ENCODE measurements around the gene MXD3.
"Not testable (repeated sequence)": the region's sequence is repeated elsewhere in the genome, so short reads cannot be mapped to it uniquely, and the experiment has no call there.

Gene MXD3

GRCh38 chr5:177264178-177264577, 47.5 kb downstream of the MXD3 start:
- CTCF ChIA-PET, result interaction anchor here (0.6 to 0.9 kb wide), 4 partner anchors 9 to 190 kb away, joined by 3 to 6 read pairs (median 4); no protein-coding TSS in a partner anchor
- POLR2A ChIA-PET, result interaction anchor here (0.6 to 1.0 kb wide), 2 partner anchors 9 to 17 kb away, joined by 3 read pairs; no protein-coding TSS in a partner anchor
- no peak overlapping the region for H3K4me3 ChIP-seq (ENCODE audit: low read depth, low read length)

DNA sequence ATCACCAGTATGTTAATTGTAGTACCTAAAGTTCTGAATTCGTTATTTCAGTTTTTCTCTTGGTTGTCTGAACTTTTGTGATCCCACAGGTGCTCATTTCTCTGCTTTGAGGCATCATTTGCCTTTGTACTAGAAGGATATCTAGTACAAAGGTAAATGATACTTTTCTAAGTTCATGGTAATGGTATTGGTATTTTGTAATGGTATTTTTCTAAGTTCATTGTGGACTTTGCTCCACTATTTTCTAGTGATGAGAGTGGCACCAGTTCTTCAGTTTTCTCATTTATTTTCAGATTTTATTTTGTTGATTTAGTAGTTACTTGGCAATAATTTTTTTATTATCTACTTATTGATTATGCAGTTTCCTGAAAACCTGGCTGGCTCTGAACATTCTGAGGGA, 50.2 kb downstream of the MXD3 start:
- ChIA-PET POLR2A (no interaction called here), CTCF (no interaction called here)
- Histone ChIP-seq H3K27ac (ENCODE audit: extremely low read depth, low read depth, low read length) (no peak overlapping the region), H3K4me1 (ENCODE audit: control insufficient read depth, insufficient read depth, low read length) (no peaks in the 10 kb centered on the region), H3K36me3 (ENCODE audit: control insufficient read depth in 2 of 2, insufficient read depth in 1 of 2, low read length in 2 of 2) (peaks cover 54 to 92% of the 10 kb centered on the region in 2 experiments), H3K4me3 (ENCODE audit: low read depth, low read length) (no peak overlapping the region), H3K9me3 (ENCODE audit: control insufficient read depth, insufficient read depth, low read depth, low read length) (no peaks in the 10 kb centered on the region)
- no peak for TF ChIP-seq SP2 (tag by site-specific recombination; IDR thresholded peaks at IDR 0.05)
- TF ChIP-seq ZXDB (tag by site-specific recombination; IDR thresholded peaks at IDR 0.05), result no peak

More at GRCh38 chr5:177264178-177264577, 47.5 kb downstream of the MXD3 start:
- Histone ChIP-seq H3K27ac (ENCODE audit: extremely low read depth, low read depth, low read length) (no peak overlapping the region), H3K4me1 (ENCODE audit: control insufficient read depth, insufficient read depth, low read length) (no peaks in the 10 kb centered on the region), H3K9me3 (ENCODE audit: control insufficient read depth, insufficient read depth, low read depth, low read length) (no peaks in the 10 kb centered on the region), H3K36me3 (ENCODE audit: control insufficient read depth in 2 of 2, insufficient read depth in 1 of 2, low read length in 2 of 2) (peaks cover 47 to 91% of the 10 kb centered on the region in 2 experiments)
- TF ChIP-seq ZNF571 (tag by site-specific recombination; IDR thresholded peaks at IDR 0.05) (no peak), ZNF23 (tag by site-specific recombination; IDR thresholded peaks at IDR 0.05; ENCODE audit: borderline replicate concordance) (no peak), ZNF596 (tag by site-specific recombination; IDR thresholded peaks at IDR 0.05) (no peak), ZNF350 (tag by site-specific recombination; IDR thresholded peaks at IDR 0.05) (no peak), IKZF3 (tag by site-specific recombination; IDR thresholded peaks at IDR 0.05) (no peak), ZNF837 (tag by site-specific recombination; IDR thresholded peaks at IDR 0.05) (no peak), MYNN (tag by site-specific recombination; IDR thresholded peaks at IDR 0.05; ENCODE audit: borderline replicate concordance) (no peak), ZNF132 (tag by site-specific recombination; IDR thresholded peaks at IDR 0.05; ENCODE audit: borderline replicate concordance) (no peak), ZNF19 (tag by site-specific recombination; IDR thresholded peaks at IDR 0.05; ENCODE audit: low read depth) (no peak), ZBTB17 (tag by site-specific recombination; IDR thresholded peaks at IDR 0.05) (no peak), KLF16 (tag by site-specific recombination; IDR thresholded peaks at IDR 0.05) (no peak)

DNA sequence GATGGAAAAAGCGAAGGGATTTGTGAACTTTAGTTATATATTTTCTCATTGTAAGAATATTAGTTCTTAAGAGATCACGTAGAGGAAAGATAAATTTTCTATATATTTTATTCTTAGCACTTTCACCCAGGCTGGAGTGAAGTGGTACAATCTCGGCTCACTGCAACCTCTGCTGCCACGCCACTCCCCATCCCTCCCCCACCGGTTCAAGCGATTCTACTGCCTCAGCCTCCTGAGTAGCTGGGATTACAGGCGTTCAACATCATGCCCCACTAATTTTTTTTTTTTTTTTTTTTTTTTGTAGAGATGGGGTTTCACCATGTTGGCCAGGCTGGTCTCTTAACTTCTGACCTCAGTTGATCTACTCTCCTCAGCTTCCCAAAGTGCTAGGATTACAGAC, 50.7 kb downstream of the MXD3 start:
- TF ChIP-seq PRDM1 (tag by site-specific recombination; IDR thresholded peaks at IDR 0.05) (no peak), ZNF449 (tag by site-specific recombination; IDR thresholded peaks at IDR 0.05) (no peak), ZSCAN23 (tag by site-specific recombination; IDR thresholded peaks at IDR 0.05) (no peak), ZNF112 (tag by site-specific recombination; IDR thresholded peaks at IDR 0.05) (no peak), SALL2 (tag by site-specific recombination; IDR thresholded peaks at IDR 0.05; ENCODE audit: borderline replicate concordance) (no peak)
- peaks cover 54 to 92% of the 10 kb centered on the region in 2 experiments for H3K36me3 ChIP-seq (ENCODE audit: control insufficient read depth in 2 of 2, insufficient read depth in 1 of 2, low read length in 2 of 2)

GRCh38 chr5:177258711-177259110, 53.0 kb downstream of the MXD3 start:
- H3K9me3 ChIP-seq (ENCODE audit: control insufficient read depth, insufficient read depth, low read depth, low read length); H3K27ac ChIP-seq (ENCODE audit: extremely low read depth, low read depth, low read length); H3K4me1 ChIP-seq (ENCODE audit: control insufficient read depth, insufficient read depth, low read length); H3K4me3 ChIP-seq (ENCODE audit: low read depth, low read length); CTCF ChIA-PET; POLR2A ChIA-PET: not testable (repeated sequence)
- peaks cover 63 to 93% of the 10 kb centered on the region in 2 experiments for H3K36me3 ChIP-seq (ENCODE audit: control insufficient read depth in 2 of 2, insufficient read depth in 1 of 2, low read length in 2 of 2)

More for the DNA sequence above, 50.7 kb downstream of the MXD3 start:
- Histone ChIP-seq H3K27ac (ENCODE audit: extremely low read depth, low read depth, low read length) (no peak overlapping the region), H3K4me1 (ENCODE audit: control insufficient read depth, insufficient read depth, low read length) (no peaks in the 10 kb centered on the region), H3K4me3 (ENCODE audit: low read depth, low read length) (no peak overlapping the region), H3K9me3 (ENCODE audit: control insufficient read depth, insufficient read depth, low read depth, low read length) (no peaks in the 10 kb centered on the region)
- ChIA-PET POLR2A (no interaction called here), CTCF (no interaction called here)
